K562 (cell line): ENCODE measurements around the gene ASIC3. TPM values are rescaled to one million over a fixed set of nuclear protein-coding genes. Genes with fewer than 3 reads are reported as not detected.
A peak's percentile ranks its signal among the peaks of the same experiment; 100 is the strongest.

Experiments
- BACH1 ChIP-seq: fragments of 200-800 bp; sonication (Bioruptor generic); IDR thresholded peaks from 2 replicates; pipeline ENCODE4 v1.6.1; 2016; ENCODE audit warnings: missing genetic modification characterization, missing compliant biosample characterization
- CXXC5 ChIP-seq: fragments of 250-450 bp; sonication (Bioruptor Pico); IDR thresholded peaks from 2 replicates; pipeline ENCODE4 v1.8.0; 2022; ENCODE audit warnings: inconsistent platforms, mild to moderate bottlenecking, moderate library complexity
- DNMT1 ChIP-seq: fragments of 450-650 bp; IDR thresholded peaks from 2 replicates; pipeline ENCODE4 v1.6.1; 2016; ENCODE audit warnings: antibody characterized with exemption, mild to moderate bottlenecking
- GATA2 ChIP-seq: sonication (generic); formaldehyde crosslinking; IDR thresholded peaks from 2 replicates; pipeline ENCODE4 v1.4.0; 2020; ENCODE audit warnings: mild to moderate bottlenecking, missing genetic modification reagents
- KLF6 ChIP-seq: fragments of 250-450 bp; sonication (Bioruptor Pico); IDR thresholded peaks from 2 replicates; pipeline ENCODE4 v1.4.0; 2020; ENCODE audit warnings: mild to moderate bottlenecking, moderate library complexity, borderline replicate concordance
- MCM7 ChIP-seq, 2 experiments: fragments of 450-650 bp; IDR thresholded peaks; 2 replicates each; pipeline ENCODE4 v1.6.1; 2016 to 2018
- NFIX ChIP-seq: fragments of 250-450 bp; sonication (Bioruptor Pico); IDR thresholded peaks from 2 replicates; pipeline ENCODE4 v1.4.0; 2020; ENCODE audit warnings: low read depth, mild to moderate bottlenecking, moderate library complexity
- POLR2H ChIP-seq: IDR thresholded peaks from 2 replicates; pipeline ENCODE4 v1.6.1; 2016; ENCODE audit warnings: missing genetic modification characterization, low read depth, mild to moderate bottlenecking, control low read depth, missing compliant biosample characterization, moderate library complexity
- RBBP5 ChIP-seq: fragments of 200-600 bp; sonication (generic); IDR thresholded peaks from 2 replicates; pipeline ENCODE4 v1.6.1; 2012; ENCODE audit warnings: borderline replicate concordance, mild to moderate bottlenecking, low read length, control low read depth, inconsistent platforms; ENCODE audit not compliant: insufficient read depth, poor library complexity, severe bottlenecking
- RBM22 ChIP-seq: fragments of 200-400 bp; formaldehyde crosslinking; IDR thresholded peaks from 2 replicates; pipeline ENCODE4 v1.6.1; 2018; ENCODE audit warnings: low read length, low read depth; ENCODE audit not compliant: poor library complexity, severe bottlenecking
- RBM39 ChIP-seq: fragments of 200-400 bp; formaldehyde crosslinking; optimal IDR thresholded peaks from 2 replicates; pipeline ENCODE3; 2018; ENCODE audit warnings: low read depth, low read length
- RNF2 ChIP-seq: sonication (generic); IDR thresholded peaks from 2 replicates; pipeline ENCODE4 v1.6.1; 2016
- TOE1 ChIP-seq, 2 experiments: fragments of 450-650 bp in 1 of 2; sonication (generic) in 1 of 2; formaldehyde crosslinking in 1 of 2; IDR thresholded peaks; 2 replicates each; pipeline versions ENCODE4 v1.7.1 to v1.8.0; 2016 to 2022; ENCODE audit warnings: borderline replicate concordance in 2 of 2, mild to moderate bottlenecking in 2 of 2, antibody characterized with exemption in 1 of 2, inconsistent platforms in 1 of 2, low read depth in 1 of 2, missing genetic modification reagents in 1 of 2, moderate library complexity in 1 of 2
- ZFX ChIP-seq: sonication (generic); formaldehyde crosslinking; IDR thresholded peaks from 2 replicates; pipeline ENCODE4 v1.8.0; 2022; ENCODE audit warnings: mild to moderate bottlenecking, missing genetic modification reagents, moderate library complexity
- ZNF146 ChIP-seq: IDR thresholded peaks from one replicate; pipeline ENCODE4 v1.6.1; 2018; ENCODE audit warnings: missing compliant biosample characterization; ENCODE audit not compliant: unreplicated experiment
- ZNF507 ChIP-seq: conservative IDR thresholded peaks from 2 replicates; pipeline ENCODE4 v1.6.1; 2017; ENCODE audit warnings: missing genetic modification characterization, missing compliant biosample characterization
- ZNF551 ChIP-seq: fragments of 250-450 bp; sonication (Bioruptor Pico); IDR thresholded peaks from 2 replicates; pipeline ENCODE4 v1.5.0; 2021; ENCODE audit warnings: mild to moderate bottlenecking, moderate library complexity
- polyA plus RNA-seq, 8 experiments: library from polyadenylated mRNA; depleted of rRNA in 4 of 8; stranded (reverse) in 5 of 8; unstranded in 3 of 8; fragments of >200 nt; fragmentation: Nextera tagmentation in 2 of 8; fragmentation: Illumina TruSeq in 1 of 8; extraction: Ambion mirVana in 2 of 8; extraction: Trizol in 1 of 8; gene quantifications; 2 replicates each; pipeline versions ENCODE4 v1.2.1 to v1.2.3, GENCODE V29; 2011 to 2014; ENCODE audit warnings: inconsistent platforms in 1 of 8, missing spikeins in 1 of 8
- total RNA-seq, 7 experiments: library from RNA; depleted of rRNA in 6 of 7; stranded (reverse); fragments of >200 nt in 6 of 7; fragmentation: Illumina TruSeq in 2 of 7; extraction: Trizol in 2 of 7; gene quantifications; 2 replicates each; pipeline versions ENCODE4 v1.2.1 to v1.2.3, GENCODE V29; 2011 to 2021; ENCODE audit warnings: low replicate concordance in 1 of 7
- TF ChIP-seq, protein P1 (sequence below): fragments of 450-650 bp; formaldehyde crosslinking; IDR thresholded peaks from 2 replicates; pipeline ENCODE4 v1.4.0; 2022; ENCODE audit warnings: mild to moderate bottlenecking, moderate library complexity
- TF ChIP-seq, protein P2 (sequence below): conservative IDR thresholded peaks from 2 replicates; pipeline ENCODE4 v1.6.1; 2011; ENCODE audit warnings: low read depth, mild to moderate bottlenecking, low read length; ENCODE audit not compliant: control insufficient read depth
- TF ChIP-seq, protein P3 (sequence below): sonication (generic); formaldehyde crosslinking; IDR thresholded peaks from 2 replicates; pipeline ENCODE4 v1.8.0; 2022; ENCODE audit warnings: missing genetic modification reagents, mild to moderate bottlenecking, borderline replicate concordance
- TF ChIP-seq, protein P4 (sequence below): sonication (generic); IDR thresholded peaks from 2 replicates; pipeline ENCODE4 v1.6.1; 2016
- TF ChIP-seq, protein P5 (sequence below): fragments of 250-450 bp; sonication (Bioruptor Pico); IDR thresholded peaks from 2 replicates; pipeline ENCODE4 v1.8.0; 2022; ENCODE audit warnings: moderate library complexity, mild to moderate bottlenecking, inconsistent platforms

Gene ASIC3
- total and polyA plus RNA-seq, 9 of the 15 experiments (the other 6 are each of a cell fraction or from before 2014, with no cell fraction given) = 0.11 to 5.0 (median 0.87) TPM

DNA sequence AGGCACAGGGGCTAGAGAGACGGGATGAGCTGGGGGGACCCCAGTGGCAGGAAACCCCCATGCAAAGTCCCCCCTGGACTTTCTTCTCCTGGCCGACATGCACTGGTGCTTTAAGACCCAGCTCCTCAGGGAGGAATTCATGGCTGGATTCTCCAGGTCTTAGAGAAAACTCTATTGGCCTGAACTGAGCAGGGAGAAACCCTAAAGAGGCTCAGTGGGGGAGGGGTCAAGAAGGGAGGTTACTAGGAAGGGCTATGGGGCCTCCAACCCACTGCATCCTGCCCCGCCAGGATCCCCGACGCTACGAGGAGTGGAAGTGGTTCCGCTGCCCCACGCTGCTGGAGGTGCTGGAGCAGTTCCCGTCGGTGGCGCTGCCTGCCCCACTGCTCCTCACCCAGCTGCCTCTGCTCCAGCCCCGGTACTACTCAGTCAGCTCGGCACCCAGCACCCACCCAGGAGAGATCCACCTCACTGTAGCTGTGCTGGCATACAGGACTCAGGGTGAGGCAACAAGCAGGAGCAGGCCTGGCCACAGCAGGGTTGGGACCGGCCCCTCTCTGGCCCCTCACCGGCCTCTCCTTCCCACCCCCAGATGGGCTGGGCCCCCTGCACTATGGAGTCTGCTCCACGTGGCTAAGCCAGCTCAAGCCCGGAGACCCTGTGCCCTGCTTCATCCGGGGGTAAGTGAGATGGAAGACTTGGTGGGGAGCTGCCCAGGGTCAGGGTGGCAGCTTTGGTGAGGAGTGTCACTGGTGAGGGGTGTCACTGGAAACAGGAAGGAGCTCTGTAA lies 37.8 kb upstream of the ASIC3 start (continued):
- TF ChIP-seq TOE1 (IDR thresholded peaks at IDR 0.05; ENCODE audit: borderline replicate concordance) = peak; percentile 76
- TF ChIP-seq TOE1 (CRISPR knock-in tag; IDR thresholded peaks at IDR 0.05; ENCODE audit: borderline replicate concordance, low read depth) = no peak
- TF ChIP-seq ZNF551 (CRISPR knock-in tag) = no peak
- no peak for TF ChIP-seq POLR2H (tag)
- TF ChIP-seq RBBP5 = peak; percentile 65
- TF ChIP-seq KLF6 (CRISPR knock-in tag) = peak; percentile 43; the same call in 1 of the 2 replicates
- TF ChIP-seq RBM22 = no peak
- TF ChIP-seq, protein P1, sequence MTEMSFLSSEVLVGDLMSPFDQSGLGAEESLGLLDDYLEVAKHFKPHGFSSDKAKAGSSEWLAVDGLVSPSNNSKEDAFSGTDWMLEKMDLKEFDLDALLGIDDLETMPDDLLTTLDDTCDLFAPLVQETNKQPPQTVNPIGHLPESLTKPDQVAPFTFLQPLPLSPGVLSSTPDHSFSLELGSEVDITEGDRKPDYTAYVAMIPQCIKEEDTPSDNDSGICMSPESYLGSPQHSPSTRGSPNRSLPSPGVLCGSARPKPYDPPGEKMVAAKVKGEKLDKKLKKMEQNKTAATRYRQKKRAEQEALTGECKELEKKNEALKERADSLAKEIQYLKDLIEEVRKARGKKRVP (CRISPR knock-in tag) = peak; percentile 16; the same call in 1 of the 2 replicates
- TF ChIP-seq, protein P2, sequence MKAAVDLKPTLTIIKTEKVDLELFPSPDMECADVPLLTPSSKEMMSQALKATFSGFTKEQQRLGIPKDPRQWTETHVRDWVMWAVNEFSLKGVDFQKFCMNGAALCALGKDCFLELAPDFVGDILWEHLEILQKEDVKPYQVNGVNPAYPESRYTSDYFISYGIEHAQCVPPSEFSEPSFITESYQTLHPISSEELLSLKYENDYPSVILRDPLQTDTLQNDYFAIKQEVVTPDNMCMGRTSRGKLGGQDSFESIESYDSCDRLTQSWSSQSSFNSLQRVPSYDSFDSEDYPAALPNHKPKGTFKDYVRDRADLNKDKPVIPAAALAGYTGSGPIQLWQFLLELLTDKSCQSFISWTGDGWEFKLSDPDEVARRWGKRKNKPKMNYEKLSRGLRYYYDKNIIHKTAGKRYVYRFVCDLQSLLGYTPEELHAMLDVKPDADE = peak; percentile 58
- TF ChIP-seq CXXC5 = peak; percentile 62
- TF ChIP-seq RBM39 = no peak
- TF ChIP-seq, protein P3, sequence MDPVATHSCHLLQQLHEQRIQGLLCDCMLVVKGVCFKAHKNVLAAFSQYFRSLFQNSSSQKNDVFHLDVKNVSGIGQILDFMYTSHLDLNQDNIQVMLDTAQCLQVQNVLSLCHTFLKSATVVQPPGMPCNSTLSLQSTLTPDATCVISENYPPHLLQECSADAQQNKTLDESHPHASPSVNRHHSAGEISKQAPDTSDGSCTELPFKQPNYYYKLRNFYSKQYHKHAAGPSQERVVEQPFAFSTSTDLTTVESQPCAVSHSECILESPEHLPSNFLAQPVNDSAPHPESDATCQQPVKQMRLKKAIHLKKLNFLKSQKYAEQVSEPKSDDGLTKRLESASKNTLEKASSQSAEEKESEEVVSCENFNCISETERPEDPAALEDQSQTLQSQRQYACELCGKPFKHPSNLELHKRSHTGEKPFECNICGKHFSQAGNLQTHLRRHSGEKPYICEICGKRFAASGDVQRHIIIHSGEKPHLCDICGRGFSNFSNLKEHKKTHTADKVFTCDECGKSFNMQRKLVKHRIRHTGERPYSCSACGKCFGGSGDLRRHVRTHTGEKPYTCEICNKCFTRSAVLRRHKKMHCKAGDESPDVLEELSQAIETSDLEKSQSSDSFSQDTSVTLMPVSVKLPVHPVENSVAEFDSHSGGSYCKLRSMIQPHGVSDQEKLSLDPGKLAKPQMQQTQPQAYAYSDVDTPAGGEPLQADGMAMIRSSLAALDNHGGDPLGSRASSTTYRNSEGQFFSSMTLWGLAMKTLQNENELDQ = no peak
- TF ChIP-seq, protein P4, sequence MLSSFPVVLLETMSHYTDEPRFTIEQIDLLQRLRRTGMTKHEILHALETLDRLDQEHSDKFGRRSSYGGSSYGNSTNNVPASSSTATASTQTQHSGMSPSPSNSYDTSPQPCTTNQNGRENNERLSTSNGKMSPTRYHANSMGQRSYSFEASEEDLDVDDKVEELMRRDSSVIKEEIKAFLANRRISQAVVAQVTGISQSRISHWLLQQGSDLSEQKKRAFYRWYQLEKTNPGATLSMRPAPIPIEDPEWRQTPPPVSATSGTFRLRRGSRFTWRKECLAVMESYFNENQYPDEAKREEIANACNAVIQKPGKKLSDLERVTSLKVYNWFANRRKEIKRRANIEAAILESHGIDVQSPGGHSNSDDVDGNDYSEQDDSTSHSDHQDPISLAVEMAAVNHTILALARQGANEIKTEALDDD = no peak; the same call in 1 of the 2 replicates
- 0 out of 2 replicates have a peak, but pooled peaks have one; percentile 17 for TF ChIP-seq NFIX
- TF ChIP-seq ZFX (CRISPR knock-in tag) = peak; percentile 75
- no peak for TF ChIP-seq BACH1 (tag)
- TF ChIP-seq GATA2 (CRISPR knock-in tag) = no peak
- TF ChIP-seq ZNF146 = peak; percentile 41
- TF ChIP-seq, protein P5, sequence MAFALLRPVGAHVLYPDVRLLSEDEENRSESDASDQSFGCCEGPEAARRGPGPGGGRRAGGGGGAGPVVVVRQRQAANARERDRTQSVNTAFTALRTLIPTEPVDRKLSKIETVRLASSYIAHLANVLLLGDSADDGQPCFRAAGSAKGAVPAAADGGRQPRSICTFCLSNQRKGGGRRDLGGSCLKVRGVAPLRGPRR (CRISPR knock-in tag) = no peak
- TF ChIP-seq DNMT1 = no peak
- peak; percentile 81 for TF ChIP-seq RNF2
- TF ChIP-seq ZNF507 (tag) = no peak
- no peak for TF ChIP-seq MCM7 (IDR thresholded peaks at IDR 0.05)
